Stimulated activated CD4-positive, alpha-beta T cell treated with anti-CD3 and anti-CD28 coated beads, Interleukin-4, amount 100 ng/mL, for 24 hours (primary cell): ENCODE measurements around the gene FRMD4B.
A peak's percentile ranks its signal among the peaks of the same experiment; 100 is the strongest.

Source experiments
- DNase-seq: peaks from one replicate; pipeline ENCODE4 v3.0.0-alpha.2; 2020

FRMD4B gene

DNA sequence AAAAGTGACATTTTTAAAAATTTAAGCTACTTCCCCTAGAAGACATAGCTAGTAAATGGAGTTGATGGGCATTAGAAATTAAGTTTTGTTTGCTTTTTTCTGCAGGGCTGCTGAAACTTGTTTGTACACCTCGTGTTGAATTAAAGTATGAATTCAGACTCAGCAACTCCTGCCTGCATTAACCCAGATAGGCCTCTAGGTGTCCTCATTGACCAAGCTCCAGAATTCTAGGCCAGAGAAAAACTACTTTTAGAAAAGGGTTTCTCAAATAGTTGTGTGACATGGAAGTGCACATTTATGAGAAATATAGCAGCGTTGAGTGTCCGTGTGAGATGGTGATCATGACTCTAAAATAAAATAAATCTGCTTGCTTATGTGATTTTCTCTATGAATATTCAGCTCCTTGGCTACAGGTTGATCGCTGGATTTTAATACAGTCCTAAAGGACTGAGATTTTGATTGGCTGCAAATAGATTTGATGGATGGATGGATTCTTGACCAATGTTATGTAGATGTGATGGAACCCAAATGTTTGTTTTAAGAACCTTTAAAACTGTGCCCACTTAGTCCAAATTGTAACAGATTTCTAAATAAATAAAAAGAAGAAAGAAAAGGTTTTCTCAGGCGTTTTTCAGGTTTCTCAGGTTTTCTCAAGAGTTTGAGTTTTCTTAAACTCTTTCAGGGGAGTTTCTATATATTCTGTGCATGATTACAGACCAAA, 224.1 kb downstream of the FRMD4B start:
- DNase-seq, result peak; percentile 47

- DNase-seq, result no peak
Observed at GRCh38 chr3:69160525-69160924, 225.4 kb downstream of the FRMD4B start.

DNA sequence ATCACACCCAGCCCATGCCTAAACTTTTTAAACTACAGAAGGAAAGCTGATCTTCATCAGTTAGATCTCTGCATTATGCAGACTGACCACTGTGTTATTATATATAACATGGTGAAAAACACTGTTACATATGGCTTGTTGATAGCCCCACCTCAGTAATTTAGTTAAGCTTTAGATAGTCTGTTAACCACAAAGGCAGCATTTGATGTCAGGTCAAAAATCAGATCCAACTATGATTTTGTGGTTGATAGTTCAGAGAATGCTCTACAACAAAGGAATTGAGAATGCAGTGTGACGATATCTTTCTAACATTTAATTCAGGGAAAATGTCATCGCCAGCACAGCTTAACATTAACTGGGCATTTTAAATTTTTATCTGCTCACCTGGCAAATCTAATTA, 225.8 kb downstream of the FRMD4B start:
- DNase-seq, result no peak

- DNase-seq, result no peak
Observed at GRCh38 chr3:69149586-69149985, 236.3 kb downstream of the FRMD4B start.

DNA sequence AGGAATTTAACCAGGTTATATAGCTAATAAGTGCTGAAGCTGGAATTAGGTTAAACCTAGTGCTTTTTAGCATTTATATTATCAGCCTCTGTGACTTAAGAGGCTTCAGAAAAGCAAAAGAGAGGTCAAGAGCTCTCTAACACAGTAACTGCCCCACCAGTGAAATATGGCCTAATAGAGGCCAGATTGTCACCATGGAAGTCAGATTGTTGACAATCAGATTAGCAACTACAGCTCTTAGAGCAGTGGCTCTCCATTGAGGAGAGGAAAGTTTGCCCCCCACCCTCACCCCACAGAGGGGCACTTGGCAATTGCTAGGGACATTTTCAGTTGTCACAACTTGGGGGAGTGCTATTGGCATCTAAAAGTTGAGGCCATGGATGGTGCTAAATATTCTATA, 240.2 kb downstream of the FRMD4B start:
- DNase-seq, result no peak

GRCh38 chr3:69144631-69145245, 241.2 kb downstream of the FRMD4B start:
- DNase-seq, result no peak

DNA sequence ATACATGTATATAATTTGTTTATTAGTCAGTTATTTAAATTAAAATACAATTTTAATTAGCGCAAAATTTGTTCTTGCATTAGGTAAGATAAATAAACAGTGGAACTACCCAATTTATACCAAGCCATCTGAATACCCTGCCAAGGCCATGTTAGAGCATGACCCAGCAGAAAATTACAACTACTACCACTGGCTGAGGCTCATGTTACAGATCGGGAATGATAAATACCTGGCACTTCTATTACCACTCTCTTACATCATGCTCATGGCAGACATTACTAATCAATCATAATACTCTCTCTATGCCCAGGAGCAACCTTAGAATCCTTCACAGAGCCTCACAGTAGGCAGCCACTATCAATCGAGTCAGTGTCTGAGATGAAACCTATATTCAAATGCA, 242.3 kb downstream of the FRMD4B start:
- DNase-seq, result no peak

- DNase-seq, result no peak
Observed at GRCh38 chr3:69142797-69143454, 243.0 kb downstream of the FRMD4B start.

DNA sequence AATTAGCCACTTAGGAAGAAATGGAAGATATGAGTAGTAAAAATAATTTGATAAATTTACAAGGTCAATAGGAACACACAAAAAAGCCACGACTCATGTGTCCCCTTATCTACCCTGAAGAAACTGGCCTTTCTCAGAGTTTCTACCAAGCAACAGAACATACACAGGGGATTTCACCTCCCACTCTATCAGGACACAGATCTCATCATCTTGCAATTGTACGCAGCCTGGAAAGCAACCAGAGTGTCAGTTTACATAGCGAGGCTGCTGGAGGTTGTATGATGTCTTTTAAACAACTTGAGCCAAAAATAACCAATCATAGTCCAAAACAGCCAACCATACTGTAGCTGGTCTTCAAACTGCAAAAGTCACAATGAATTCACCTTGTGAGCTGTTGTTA, 243.8 kb downstream of the FRMD4B start:
- DNase-seq, result no peak

GRCh38 chr3:69141313-69141712, 244.6 kb downstream of the FRMD4B start:
- DNase-seq, result no peak

GRCh38 chr3:69137412-69137811, 248.5 kb downstream of the FRMD4B start:
- DNase-seq, result no peak

DNA sequence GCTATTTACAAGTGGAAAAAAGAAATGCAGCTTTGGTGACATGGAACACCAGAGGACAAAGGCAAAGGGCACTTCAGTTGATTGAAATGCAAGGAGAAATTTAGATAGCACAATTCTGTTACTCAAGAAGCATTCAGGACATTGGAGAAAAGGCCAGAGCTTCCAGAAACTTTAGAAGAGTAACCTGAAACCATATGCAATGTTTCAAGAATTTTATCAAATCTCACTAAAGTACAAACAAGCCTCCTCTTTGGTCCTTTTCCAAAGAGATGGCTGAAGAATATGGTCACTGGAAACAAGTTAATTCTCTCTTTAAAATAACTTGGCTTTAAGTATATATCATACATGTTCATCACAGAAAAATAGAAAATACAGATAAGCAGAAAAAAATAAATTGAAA, 248.9 kb downstream of the FRMD4B start:
- DNase-seq, result no peak

DNA sequence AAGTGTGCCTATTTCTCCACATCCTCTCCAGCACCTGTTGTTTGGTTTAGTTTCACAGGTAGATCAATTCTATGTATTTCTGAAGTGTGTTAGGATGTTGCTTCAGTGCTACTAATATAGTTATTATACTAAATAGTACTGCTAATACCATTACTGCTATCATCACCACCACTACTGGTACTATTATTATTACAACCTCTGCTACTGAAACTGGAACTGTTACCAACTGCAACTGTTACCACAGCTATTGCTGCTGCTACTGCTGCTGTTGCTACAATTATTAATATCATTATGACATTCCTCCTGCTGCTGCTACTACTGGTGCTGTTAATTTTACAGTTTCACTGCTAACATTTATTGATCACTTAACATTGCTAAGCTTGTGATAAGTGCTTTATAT, 255.2 kb downstream of the FRMD4B start:
- no peak for DNase-seq

GRCh38 chr3:69129531-69129930, 256.4 kb downstream of the FRMD4B start:
- no peak for DNase-seq

GRCh38 chr3:69128509-69128908, 257.4 kb downstream of the FRMD4B start:
- DNase-seq, result no peak

DNA sequence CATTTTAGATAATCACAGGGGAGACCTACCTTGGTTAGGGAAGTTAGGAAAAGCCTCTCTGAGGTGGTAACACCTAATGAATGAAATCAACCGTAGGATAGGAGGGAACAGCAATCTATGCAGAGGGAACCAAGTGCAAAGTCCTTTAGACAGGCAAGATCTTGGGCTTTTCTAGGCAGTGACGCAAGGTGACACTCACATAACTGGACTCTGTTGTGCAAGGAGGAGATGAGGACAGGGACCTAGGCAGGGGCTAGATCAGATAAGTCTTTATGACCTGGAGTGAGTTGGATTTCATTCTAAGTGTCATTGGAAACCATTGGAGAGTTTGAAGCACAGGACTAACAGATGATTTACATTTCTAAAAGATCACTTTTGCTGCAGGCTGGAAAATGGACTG, 258.9 kb downstream of the FRMD4B start:
- DNase-seq, result no peak

DNA sequence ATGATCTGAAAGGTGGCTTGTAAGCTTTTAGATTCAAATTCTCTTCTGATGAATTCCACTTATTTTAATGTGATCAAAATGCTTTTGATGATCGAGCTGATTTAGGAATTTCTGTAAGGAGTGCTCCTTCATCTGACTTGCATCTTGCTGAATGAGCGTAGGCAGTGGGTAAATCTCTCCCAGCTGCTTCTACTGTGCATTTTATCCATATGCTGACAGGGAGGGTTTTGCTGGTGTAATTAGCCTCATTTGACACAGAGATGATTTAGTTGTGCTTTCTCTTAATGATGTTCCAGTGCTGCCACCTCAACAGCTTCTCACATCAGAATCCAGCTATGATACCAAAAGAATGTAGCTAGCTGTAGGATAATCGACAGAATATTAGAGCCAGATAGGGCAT, 259.7 kb downstream of the FRMD4B start:
- DNase-seq, result no peak

GRCh38 chr3:69122403-69122802, 263.5 kb downstream of the FRMD4B start, which contains the start of gene LMOD3:
Gene LMOD3, minus strand, starts transcription at chr3:69122595. Its CDS starts 209 bp downstream, at chr3:69122386.
- no peak for DNase-seq

- DNase-seq, result no peak
Observed at GRCh38 chr3:69121950-69122349, 263.9 kb downstream of the FRMD4B start.

DNA sequence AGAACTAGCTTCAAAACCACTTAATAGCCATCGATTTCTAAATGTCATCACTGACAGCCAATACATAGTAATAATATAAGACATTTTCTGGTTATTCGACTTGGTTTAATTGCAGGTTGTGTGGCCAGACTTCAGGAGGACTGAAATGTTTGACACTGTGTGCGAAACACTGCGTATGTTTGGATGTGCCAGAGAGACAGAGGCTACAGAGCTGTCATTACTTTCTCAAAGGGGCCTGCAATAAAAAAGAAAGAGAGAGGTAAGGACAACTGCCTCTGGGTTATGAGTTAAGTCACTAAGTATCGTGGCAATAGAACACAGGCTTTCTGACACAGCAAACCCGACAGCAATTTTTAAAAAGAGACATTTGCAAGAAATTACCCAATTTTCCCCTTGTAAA, 264.4 kb downstream of the FRMD4B start:
- DNase-seq, result no peak

DNA sequence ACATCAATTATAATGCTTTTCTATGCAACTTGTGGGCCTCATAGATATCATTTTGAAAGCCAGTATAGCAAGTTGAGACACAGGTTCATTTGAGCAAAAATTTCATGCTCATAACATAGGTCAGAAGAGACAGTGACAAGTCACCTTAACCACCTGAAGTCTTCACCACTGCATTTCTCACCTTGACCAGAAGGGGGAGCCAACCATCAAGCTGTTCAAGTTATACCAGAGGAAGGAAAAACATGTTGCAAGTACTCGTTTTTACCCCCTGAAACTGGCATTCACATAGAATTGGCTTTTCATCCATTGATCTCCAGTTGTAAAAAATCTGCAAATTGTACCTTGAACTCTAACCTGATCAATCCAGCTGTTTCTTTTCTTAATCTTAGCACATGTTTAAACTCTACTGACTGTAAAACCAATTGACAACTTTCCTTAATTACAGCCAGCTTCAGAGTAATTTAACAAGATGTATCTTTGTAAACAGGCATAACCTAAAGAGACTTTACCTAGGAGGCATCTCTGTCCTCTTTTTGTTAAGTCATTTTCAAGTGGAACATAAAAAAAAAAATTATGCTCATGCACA, 264.9 kb downstream of the FRMD4B start:
- peak; percentile 87 for DNase-seq
